ENCODE data around the gene ERAL1. TPM values are rescaled to one million over a fixed set of nuclear protein-coding genes. Genes with fewer than 3 reads are reported as not detected.
A peak's percentile ranks its signal among the peaks of the same experiment; 100 is the strongest.
"Not testable (repeated sequence)": the region's sequence is repeated elsewhere in the genome, so short reads cannot be mapped to it uniquely, and the experiment has no call there.

The ERAL1 gene
- polyA plus RNA-seq, 1 donor from 2014 or later = 45.8 TPM

DNA sequence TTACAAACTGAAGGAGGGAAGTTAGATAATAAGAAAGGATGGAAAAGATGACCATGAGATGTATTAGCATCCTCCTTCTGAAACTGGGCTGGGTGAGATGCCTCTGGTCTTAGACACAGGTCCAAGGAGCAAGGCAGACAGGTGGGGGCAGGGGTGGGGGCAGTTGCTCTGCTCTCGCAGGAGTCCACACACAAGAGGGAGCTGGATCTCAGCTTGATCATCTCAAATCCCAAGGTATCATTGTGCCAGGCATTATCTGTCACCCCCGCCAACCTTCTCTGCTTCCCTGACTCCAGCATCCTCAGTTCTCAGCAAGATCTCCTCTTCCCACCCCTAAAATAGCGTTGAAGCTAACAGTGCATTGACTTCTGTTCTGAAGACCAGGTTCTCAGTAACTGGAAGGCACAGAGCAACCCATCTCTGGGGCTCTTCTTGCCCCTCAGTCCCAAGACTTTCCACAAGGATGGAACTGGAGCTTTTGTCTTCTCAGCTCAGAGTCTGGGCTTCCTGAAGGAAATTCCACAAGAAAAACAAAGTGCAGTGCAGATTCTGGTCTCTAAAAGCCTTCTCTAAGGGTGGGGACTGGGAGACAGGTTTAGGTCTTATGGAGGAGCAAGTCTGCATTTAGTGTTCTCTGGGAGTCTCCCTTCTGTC, 41.1 kb downstream of the ERAL1 start:
- H3K9me3 Mint-ChIP-seq = no peaks in the 10 kb centered on the region
- H3K36me3 Mint-ChIP-seq = peaks cover 8% of the 10 kb centered on the region
- peak overlapping the region; percentile 96 to 99 (median 99) for H3K27ac Mint-ChIP-seq
- H3K4me1 Mint-ChIP-seq = peaks cover 38 to 50% (median 46%) of the 10 kb centered on the region in 3 donors
- no peaks in the 10 kb centered on the region for H3K27me3 Mint-ChIP-seq
- H3K4me3 Mint-ChIP-seq = peak overlapping the region; percentile 96 to 99 (median 98)

- Mint-ChIP-seq H3K36me3 (peaks cover 8% of the 10 kb centered on the region), H3K4me1 (peaks cover 33 to 45% (median 41%) of the 10 kb centered on the region in 3 donors), H3K9me3 (no peaks in the 10 kb centered on the region), H3K27me3 (no peaks in the 10 kb centered on the region), H3K4me3 (peak overlapping the region; percentile 96 to 99 (median 98)), H3K27ac (peak overlapping the region; percentile 96 to 99 (median 99))
Measured at GRCh38 chr17:28896491-28896883, 41.7 kb downstream of the ERAL1 start.

DNA sequence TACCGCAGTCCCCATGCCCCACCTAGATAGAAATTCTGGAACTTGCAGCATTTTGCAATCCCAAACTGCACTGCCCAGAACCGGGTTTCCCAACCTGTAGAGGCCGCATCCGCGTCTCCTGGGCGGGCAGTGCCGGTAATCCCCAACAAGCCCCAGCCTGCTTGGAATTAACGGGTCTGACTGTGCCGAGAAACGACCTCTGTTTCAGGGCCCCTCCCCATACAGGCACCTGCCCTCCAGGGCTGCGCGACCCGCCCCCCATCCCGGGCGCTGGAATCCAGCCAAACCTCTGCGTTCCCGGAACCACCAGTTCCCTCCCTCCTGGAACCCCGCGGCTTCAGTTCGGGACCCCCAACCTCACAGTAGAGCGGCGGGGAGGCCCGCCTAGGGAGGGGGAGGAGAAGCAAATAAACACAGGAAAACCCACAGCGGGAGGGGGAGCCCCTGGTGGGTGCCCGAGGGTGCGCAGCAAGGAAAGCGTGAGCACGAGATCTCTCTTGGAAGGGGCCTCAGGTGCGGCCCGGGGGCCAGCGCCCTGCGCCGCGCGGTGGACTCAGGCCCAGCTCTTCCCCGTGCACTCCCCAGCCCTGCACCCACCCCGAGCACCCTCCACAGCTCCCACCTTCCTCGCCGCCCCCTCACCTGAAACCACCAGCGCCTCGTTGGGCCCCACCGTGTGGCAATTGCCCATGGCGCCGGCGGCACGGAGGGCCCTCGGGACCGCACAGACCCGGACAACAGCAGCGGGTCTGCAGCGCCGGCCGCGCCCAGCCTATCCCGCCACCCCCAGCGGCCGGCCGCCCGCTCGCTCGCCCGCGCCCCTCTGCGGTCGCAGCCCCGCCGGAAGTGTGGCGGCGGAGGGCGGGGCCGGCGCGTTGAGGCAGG, 42.3 kb downstream of the ERAL1 start, which contains the start of gene FLOT2:
Gene FLOT2, minus strand, starts transcription at position 850 of the 885 bp plus-strand sequence. Its CDS starts 159 bp downstream, at position 691.
- Mint-ChIP-seq H3K36me3 (peaks cover 5% of the 10 kb centered on the region), H3K4me1 (peaks cover 36 to 45% (median 41%) of the 10 kb centered on the region in 3 donors), H3K27me3 (no peaks in the 10 kb centered on the region), H3K27ac (peak within 1 kb of the TSS; percentile 96 to 99 (median 99)), H3K9me3 (no peaks in the 10 kb centered on the region), H3K4me3 (peak within 1 kb of the TSS; percentile 96 to 99 (median 98))

GRCh38 chr17:28897769-28898526, 43.1 kb downstream of the ERAL1 start:
- peaks cover 36 to 42% (median 40%) of the 10 kb centered on the region in 3 donors for H3K4me1 Mint-ChIP-seq
- H3K27ac Mint-ChIP-seq = peak overlapping the region; percentile 96 to 99 (median 99)
- H3K9me3 Mint-ChIP-seq = no peaks in the 10 kb centered on the region
- H3K27me3 Mint-ChIP-seq = no peaks in the 10 kb centered on the region
- peaks cover 5% of the 10 kb centered on the region for H3K36me3 Mint-ChIP-seq
- H3K4me3 Mint-ChIP-seq = peak overlapping the region; percentile 96 to 99 (median 98)

GRCh38 chr17:28898527-28898955, 43.7 kb downstream of the ERAL1 start:
- Mint-ChIP-seq H3K27ac (peak overlapping the region; percentile 96 to 99 (median 99)), H3K36me3 (no peaks in the 10 kb centered on the region), H3K9me3 (no peaks in the 10 kb centered on the region), H3K4me1 (peaks cover 30 to 40% (median 34%) of the 10 kb centered on the region in 3 donors), H3K4me3 (peak overlapping the region in 3 of 4 donors; percentile 17 to 99 (median 96)), H3K27me3 (no peaks in the 10 kb centered on the region)

DNA sequence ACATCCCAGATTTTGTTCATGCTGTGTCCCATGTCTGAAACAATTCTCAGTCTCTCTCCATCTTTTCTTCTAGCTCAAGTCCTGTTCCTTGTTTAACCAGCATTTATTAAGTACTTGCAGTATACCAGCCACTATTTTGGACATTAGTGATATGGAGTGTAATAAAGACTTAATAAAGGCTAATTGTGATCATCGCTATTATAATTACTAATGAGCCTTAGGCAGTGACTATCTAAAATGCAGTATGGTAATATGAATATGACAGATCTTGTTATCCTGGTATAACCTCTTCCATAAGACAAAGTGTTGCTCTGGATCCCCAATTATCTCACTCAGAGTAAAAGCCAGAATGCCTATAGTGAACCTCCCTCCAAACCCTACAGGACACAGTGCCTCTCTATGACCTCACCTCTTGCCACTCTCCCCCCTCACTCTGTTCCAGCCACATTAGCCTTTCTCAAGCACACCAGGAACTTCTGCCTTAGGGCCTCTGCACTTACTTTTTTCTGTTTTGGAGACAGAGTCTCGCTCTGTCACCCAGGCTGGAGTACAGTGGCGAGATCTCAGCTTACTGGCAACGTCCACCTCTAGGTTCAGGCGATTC, 44.5 kb downstream of the ERAL1 start:
- no peaks in the 10 kb centered on the region for H3K27me3 Mint-ChIP-seq

DNA sequence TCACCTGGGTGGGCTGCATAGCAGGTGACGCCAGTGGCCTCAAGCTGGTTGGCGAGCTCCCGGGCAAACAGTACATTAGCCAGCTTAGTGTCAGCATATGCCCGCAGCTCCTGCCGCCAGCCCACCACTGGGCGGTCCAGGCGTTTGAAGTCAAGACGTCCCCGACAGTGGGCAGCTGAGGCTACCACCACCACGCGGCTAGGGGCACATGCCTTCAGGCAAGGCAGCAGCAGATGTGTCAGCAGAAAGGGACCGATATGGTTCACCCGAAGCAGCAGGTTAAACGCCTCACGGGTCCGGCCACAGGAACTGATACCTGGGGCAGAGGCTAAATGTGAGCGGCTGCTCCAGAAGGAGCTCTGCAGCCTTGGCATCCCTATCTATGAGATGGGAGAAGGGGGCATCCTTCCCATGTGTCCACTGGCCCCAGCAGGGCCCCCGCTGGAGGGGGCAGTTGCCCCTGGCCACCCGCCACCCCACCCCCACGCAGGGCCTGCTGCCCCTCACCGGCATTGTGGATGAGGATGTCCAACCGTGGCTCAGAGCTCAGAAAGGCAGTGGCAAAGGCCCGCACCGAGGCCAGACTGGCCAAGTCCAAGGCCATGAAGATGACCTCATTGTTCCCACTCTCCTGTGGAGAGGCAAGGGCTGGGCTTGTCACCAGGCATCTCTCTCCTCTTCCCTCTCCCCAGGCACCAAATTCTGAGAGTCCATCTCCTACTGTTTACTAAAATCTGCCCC, 46.3 kb downstream of the ERAL1 start:
- Mint-ChIP-seq H3K27me3 (no peaks in the 10 kb centered on the region), H3K9me3 (no peaks in the 10 kb centered on the region), H3K36me3 (no peaks in the 10 kb centered on the region), H3K4me3 (peak overlapping the region in 3 of 4 donors; percentile 74 to 92 (median 91)), H3K4me1 (peaks cover 21 to 35% (median 27%) of the 10 kb centered on the region in 3 donors), H3K27ac (peak overlapping the region in 2 of 3 donors; percentile 61 to 83)

More for the DNA sequence above, 44.5 kb downstream of the ERAL1 start:
- Mint-ChIP-seq H3K27ac (peak overlapping the region in 2 of 3 donors; percentile 18 to 99), H3K4me3 (peak overlapping the region; percentile 50 to 99 (median 83)), H3K9me3 (no peaks in the 10 kb centered on the region), H3K36me3 (no peaks in the 10 kb centered on the region), H3K4me1 (peaks cover 26 to 42% (median 32%) of the 10 kb centered on the region in 3 donors)

DNA sequence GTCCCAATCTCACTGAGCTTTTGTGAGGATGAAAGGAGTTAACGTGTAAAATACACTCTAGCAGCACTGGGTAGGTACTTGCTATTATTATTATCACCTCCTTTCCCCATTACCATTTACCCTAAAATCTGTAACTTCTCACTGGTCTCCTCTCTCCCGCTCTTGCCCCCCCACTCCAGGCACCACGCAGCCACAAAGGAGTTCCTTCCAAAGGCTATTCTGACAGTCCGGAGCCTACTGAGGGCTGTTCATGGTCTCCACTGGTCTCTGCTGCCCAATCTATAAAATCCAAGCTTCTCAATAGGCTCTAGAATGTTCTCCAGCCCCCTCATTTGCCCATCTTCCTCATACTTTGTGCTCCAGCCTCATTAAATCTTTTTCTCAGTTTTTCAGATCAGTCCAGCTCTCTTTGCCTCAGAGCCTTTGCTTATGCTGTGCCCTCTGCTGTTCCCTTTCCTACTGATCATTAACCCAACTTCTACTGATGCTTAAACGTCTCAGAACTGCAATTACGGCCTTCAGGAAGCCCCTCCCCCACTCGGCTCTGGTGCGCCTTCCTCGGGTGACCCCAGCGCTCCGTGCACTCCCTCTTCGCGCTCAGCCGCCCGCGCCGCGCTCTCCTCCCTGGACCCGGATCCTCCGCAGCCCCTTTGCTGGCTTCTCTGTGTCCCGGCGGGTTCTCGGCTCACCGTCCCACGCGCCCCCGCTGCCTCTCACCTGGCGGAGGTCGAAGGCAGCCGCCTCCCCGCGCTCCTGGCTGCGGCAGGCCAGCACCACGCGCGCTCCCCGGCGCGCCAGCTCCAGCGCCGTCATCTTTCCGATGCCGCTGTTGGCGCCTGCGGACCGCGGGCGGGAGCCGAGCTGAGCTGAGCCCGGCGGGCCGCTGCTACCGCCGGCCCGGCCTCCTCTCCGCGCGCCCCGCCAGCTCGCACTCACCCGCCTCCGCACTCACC, 47.3 kb downstream of the ERAL1 start:
- peak overlapping the region; percentile 61 to 87 (median 83) for H3K27ac Mint-ChIP-seq
- no peaks in the 10 kb centered on the region for H3K27me3 Mint-ChIP-seq
- no peaks in the 10 kb centered on the region for H3K9me3 Mint-ChIP-seq
- H3K4me1 Mint-ChIP-seq = peaks cover 12 to 29% (median 25%) of the 10 kb centered on the region in 3 donors
- peak overlapping the region; percentile 74 to 92 (median 88) for H3K4me3 Mint-ChIP-seq
- H3K36me3 Mint-ChIP-seq = no peaks in the 10 kb centered on the region

DNA sequence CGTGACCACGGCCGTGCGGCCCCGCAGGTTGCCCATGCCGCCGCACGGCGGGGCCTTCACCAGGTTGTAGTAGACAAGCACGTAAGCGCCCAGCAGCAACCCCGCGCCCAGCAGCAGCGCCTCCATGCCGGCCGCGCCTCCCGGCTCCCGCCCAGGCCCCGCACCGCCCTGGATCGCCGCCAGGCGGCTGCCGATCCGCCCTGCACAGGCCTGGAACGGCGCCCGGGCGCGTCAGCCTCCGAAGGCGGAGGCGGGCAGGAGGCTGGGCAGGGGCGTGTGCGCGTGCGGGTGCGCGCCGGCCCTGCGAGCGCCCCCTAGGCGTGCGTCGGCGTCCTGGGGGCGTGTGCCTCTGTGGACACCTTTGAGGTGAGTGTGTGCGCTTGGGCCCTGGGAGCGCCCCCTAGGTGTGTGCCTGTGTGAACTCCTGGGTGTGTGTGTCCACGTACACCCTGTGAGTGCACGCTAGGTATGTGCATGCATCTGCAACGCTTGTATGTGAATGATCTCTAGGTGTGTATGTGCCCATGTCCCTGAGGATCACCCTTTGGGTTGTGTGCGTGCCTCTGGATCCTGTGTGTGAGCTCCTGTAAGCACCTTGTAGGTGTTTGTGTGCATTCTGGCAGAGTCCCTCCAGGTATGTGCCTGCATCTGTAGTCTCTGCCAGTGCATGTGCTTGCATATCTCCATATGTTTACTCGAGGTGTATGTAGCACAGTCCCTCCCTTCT, 48.2 kb downstream of the ERAL1 start, which contains the start of gene DHRS13:
Gene DHRS13, minus strand, starts transcription at position 261 of the 727 bp plus-strand sequence. Its CDS starts 135 bp downstream, at position 126.
- Mint-ChIP-seq H3K27ac (peak within 1 kb of the TSS; percentile 61 to 88 (median 83)), H3K4me3 (peak within 1 kb of the TSS; percentile 74 to 92 (median 88)), H3K4me1 (peaks cover 12 to 25% (median 21%) of the 10 kb centered on the region in 3 donors), H3K36me3 (peaks cover 1% of the 10 kb centered on the region), H3K27me3 (no peaks in the 10 kb centered on the region), H3K9me3 (no peaks in the 10 kb centered on the region)

DNA sequence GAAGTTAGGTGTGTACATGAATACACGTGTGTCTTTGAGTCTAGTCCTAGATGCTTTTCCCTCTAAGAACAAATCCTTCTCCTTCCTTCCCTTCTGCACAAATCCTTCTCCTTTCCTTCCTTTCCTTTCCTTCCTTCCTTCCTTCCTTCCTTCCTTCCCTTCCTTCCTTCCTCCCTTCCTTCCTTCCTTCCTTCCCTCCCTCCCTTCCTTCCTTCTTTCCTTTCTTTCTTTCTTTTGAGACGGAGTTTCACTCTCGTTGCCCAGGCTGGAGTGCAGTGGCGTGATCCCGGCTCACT, 48.7 kb downstream of the ERAL1 start:
- not testable (repeated sequence) for H3K27me3 Mint-ChIP-seq, H3K9me3 Mint-ChIP-seq, H3K36me3 Mint-ChIP-seq
- peak overlapping the region in 2 of 3 donors; percentile 61 to 88 for H3K27ac Mint-ChIP-seq
- H3K4me1 Mint-ChIP-seq = peaks cover 12 to 23% (median 20%) of the 10 kb centered on the region in 3 donors
- H3K4me3 Mint-ChIP-seq = peak overlapping the region in 2 of 4 donors; percentile 70 to 74

DNA sequence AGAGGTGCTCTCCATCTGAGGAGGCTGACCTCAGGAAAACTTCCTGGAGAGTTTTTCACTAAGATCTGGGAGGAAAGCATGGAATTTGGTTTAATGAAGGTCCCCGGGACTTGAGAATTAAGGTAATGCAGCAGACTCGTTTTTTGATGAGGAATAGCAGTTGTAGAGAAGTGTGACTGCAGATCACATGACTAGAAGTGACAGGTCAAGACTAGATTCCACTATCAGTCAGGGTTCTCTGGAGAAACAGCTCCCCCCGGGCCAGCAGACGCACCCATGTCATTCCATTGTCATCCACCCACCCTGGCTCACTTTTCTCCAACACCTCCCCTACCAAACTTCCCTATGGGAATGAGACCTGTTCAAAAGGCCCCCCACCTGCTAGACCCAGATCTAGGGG, 50.0 kb downstream of the ERAL1 start:
- Mint-ChIP-seq H3K4me1 (peaks cover 12 to 20% (median 14%) of the 10 kb centered on the region in 3 donors), H3K27me3 (no peaks in the 10 kb centered on the region), H3K36me3 (peaks cover 4% of the 10 kb centered on the region), H3K4me3 (peak overlapping the region in 1 of 4 donors; percentile 12), H3K9me3 (no peaks in the 10 kb centered on the region), H3K27ac (peak overlapping the region in 2 of 3 donors; percentile 7 to 48)

DNA sequence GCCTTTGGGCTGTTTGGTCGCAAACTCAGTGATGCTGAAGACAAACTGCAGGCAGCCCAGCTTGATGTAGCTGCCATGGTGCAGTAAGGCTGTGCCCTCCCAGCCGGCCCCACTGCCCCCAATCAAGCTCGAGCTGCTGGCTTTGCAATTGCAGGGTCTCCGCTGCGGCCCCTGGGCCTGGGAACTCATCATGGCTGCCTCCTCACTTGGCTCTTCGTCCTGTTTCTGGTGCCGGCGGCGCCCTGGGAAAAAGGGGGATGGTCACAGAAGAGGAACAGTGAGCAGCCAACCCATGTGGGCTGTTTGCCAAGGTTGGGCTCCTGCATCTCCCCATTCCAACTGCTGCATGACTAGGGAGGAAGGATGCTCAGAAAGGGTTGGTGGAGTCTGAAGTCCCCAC, 51.5 kb downstream of the ERAL1 start:
- Mint-ChIP-seq H3K9me3 (no peaks in the 10 kb centered on the region), H3K27ac (no peak overlapping the region), H3K36me3 (peaks cover 4% of the 10 kb centered on the region), H3K4me1 (peaks cover 7 to 19% (median 12%) of the 10 kb centered on the region in 3 donors), H3K27me3 (no peaks in the 10 kb centered on the region), H3K4me3 (no peak overlapping the region)

All from IgD-negative memory B cell (primary cell).